VCaP (cell line): Measurements from ENCODE around the gene BRD7.
A peak's percentile ranks its signal among the peaks of the same experiment; 100 is the strongest.

ENCODE experiments used
- H3K27ac ChIP-seq: fragments of 450-650 bp; 2 replicates; pipeline ENCODE4 v1.5.1; 2017
- CTCF ChIP-seq: fragments of 450-650 bp; conservative IDR thresholded peaks from 2 replicates; pipeline ENCODE4 v1.5.1; 2017; ENCODE audit warnings: mild to moderate bottlenecking, moderate library complexity

BRD7 gene

DNA sequence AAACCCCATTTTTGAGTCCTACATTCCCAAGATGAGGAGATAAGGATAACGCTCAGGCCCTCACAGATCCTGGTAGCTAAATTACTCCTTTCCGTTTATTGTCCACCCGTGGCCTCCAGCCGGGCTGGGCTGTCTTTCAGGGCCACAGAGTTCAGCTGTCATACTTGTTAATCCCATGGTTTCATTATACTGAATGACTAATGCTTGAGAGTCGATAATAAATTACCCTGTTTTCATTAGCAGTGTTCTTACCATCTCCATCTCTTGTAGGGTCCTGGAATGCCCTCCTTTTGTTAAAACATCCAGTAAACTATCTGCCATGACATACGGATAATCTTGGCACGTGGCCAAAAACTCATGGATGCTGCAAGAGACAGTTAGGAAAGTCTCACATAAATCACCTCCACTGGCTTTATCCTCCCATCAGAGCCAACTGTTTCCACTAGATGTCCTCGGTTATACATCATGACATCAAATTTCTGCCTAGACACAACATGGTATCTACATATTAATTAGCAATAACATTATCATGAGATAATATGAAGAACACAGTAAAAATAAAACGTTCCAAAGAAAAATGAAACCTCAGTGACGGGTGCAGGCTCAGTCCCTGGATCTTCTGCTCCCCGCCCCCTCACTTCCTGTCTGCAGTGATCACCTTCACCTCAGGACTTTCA, 45.3 kb downstream of the BRD7 start:
- H3K27ac ChIP-seq = no peak overlapping the region
- peak; percentile 46 for TF ChIP-seq CTCF

- H3K27ac ChIP-seq = no peak overlapping the region
- no peak for TF ChIP-seq CTCF
Observed at GRCh38 chr16:50322333-50322732, 46.5 kb downstream of the BRD7 start.

GRCh38 chr16:50320310-50320709, 48.5 kb downstream of the BRD7 start:
- no peak overlapping the region for H3K27ac ChIP-seq
- no peak for TF ChIP-seq CTCF

DNA sequence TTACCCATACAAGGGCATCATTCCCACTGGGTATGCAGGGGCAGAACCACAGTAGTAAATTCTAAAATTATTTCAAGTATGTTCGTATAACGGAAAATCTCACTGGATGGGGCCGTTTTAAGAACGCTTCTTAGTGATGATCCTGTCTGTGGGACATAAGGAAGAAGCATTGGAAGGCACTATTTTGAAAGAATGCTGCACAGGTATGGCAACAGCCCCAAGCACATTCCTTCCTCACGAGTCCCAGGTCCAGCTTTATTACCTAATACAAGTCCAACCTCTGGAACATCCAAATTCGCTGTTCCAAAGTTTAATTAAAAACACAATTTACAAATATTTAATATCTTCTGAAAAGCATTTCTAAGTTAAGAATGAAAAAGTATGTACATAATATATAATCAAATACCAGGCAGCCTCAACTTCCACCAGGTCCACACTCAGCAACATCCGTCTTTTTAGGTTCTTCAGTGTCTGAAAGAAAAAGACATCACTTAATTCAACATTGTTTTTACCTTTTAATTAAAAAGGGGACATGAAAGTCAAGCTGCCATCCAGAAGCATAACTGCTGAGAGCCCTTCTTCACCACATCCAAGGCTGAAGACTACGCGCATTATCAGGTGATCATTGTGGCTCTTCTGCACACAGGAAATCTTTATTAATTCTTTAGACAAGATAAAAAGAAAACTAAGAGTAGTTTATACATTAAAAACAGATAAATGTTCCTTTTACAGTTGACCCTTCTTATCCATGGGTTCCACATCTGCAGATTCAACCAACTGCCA, 49.8 kb downstream of the BRD7 start:
- H3K27ac ChIP-seq = no peak overlapping the region
- TF ChIP-seq CTCF = no peak

GRCh38 chr16:50316848-50317630, 51.7 kb downstream of the BRD7 start:
- no peak for TF ChIP-seq CTCF
- no peak overlapping the region for H3K27ac ChIP-seq

- TF ChIP-seq CTCF = no peak
- H3K27ac ChIP-seq = no peak overlapping the region
Observed at GRCh38 chr16:50316102-50316847, 52.5 kb downstream of the BRD7 start.
